BJ (cell line): ENCODE results near the gene KCNIP2. TPM values are rescaled to one million over a fixed set of nuclear protein-coding genes. Genes with fewer than 3 reads are reported as not detected.

ENCODE experiments used
- CTCF ChIA-PET: fragments of 350-600 bp; formaldehyde crosslinking; extraction: SDS; loops from one replicate; lab custom pipeline; 2021; ENCODE audit warnings: antibody characterized with exemption, inconsistent platforms; lab: Yijun Ruan, JAX
- POLR2A ChIA-PET: fragments of 300-600 bp; sonication (Branson Sonifier 250); formaldehyde crosslinking; extraction: SDS; loops from one replicate; lab custom pipeline; 2021; ENCODE audit warnings: antibody characterized with exemption; lab: Charles Lee
- DNase-seq: peaks from one replicate; pipeline ENCODE4 v3.0.0-alpha.2; 2011; ENCODE audit warnings: low read depth
- H3K27me3 ChIP-seq: 2 replicates; pipeline ENCODE4 v1.6.0; 2011; ENCODE audit warnings: low read length; ENCODE audit not compliant: control insufficient read depth, insufficient read depth
- H3K36me3 ChIP-seq: 2 replicates; pipeline ENCODE4 v1.5.1; 2011; ENCODE audit warnings: low read length; ENCODE audit not compliant: control insufficient read depth, insufficient read depth
- H3K4me3 ChIP-seq: 2 replicates; pipeline ENCODE4 v1.5.1; 2011; ENCODE audit warnings: low read depth, mild to moderate bottlenecking, control low read depth, low read length
- polyA plus RNA-seq: library from polyadenylated mRNA; depleted of rRNA; stranded (reverse); fragments of >200 nt; gene quantifications from 2 replicates; pipeline ENCODE4 v1.2.3, GENCODE V29; 2011; rRNA removed
- TF ChIP-seq, protein P1 (sequence below): IDR thresholded peaks from 2 replicates; pipeline ENCODE4 v1.5.1; 2011; ENCODE audit warnings: low read depth, mild to moderate bottlenecking, control low read depth, inconsistent platforms, low read length, moderate library complexity; ENCODE audit not compliant: insufficient read depth

KCNIP2 gene
- polyA plus RNA-seq, 1 experiment, result 0.38 TPM

DNA sequence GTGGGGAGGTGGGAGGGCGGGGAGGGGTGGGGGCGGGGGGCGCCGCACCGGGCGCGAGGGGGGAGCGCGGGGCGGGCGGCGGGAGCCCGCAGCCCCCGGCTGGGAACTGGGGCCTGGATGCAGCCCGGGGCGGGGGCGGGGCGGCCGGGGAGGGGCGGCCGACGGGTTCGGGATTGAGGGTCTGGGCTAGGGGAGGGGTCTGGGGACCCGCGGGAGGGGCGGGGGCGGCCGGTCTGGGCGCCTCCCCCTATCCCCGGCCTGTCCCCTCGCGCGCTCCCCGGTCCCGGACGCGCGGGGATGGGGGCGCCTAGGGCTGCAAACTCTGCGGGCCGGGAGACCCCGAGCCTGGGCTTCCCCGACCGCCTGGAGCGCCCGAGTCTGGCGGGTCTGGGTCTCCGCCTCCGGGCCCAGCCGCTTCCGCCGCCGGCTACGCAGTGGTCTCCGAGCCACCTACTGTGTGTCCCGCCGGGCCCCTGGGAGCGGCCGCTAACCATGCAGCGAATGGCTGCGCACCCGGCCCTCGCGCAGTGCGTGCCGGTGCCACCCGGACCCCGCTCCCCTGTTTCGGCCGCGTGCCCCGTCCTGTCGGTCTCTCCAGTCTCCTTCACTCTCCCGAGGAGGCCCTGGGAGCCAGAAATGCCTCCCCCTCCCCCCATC, 67.3 kb downstream of the KCNIP2 start:
- ChIA-PET POLR2A (no interaction called here), CTCF (interaction anchor here (0.6 kb wide), 4 partner anchors 12 to 1944 kb away, joined by 3 read pairs; no protein-coding TSS in a partner anchor)
- TF ChIP-seq, protein P1, sequence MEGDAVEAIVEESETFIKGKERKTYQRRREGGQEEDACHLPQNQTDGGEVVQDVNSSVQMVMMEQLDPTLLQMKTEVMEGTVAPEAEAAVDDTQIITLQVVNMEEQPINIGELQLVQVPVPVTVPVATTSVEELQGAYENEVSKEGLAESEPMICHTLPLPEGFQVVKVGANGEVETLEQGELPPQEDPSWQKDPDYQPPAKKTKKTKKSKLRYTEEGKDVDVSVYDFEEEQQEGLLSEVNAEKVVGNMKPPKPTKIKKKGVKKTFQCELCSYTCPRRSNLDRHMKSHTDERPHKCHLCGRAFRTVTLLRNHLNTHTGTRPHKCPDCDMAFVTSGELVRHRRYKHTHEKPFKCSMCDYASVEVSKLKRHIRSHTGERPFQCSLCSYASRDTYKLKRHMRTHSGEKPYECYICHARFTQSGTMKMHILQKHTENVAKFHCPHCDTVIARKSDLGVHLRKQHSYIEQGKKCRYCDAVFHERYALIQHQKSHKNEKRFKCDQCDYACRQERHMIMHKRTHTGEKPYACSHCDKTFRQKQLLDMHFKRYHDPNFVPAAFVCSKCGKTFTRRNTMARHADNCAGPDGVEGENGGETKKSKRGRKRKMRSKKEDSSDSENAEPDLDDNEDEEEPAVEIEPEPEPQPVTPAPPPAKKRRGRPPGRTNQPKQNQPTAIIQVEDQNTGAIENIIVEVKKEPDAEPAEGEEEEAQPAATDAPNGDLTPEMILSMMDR, result no peak
- DNase-seq, result no peak
- Histone ChIP-seq H3K27me3 (peaks cover 40% of the 10 kb centered on the region), H3K36me3 (no peaks in the 10 kb centered on the region), H3K4me3 (no peak overlapping the region)

Other genes with a start within 250 kb of the KCNIP2 start
- gene FBXW4, start 148.6 kb downstream of the KCNIP2 start, polyA plus RNA-seq, result 28.9 and 31.2 TPM in 2 replicates
- not detected in 2 replicates for gene FGF8, start 67.7 kb downstream of the KCNIP2 start, polyA plus RNA-seq
- gene NPM3, start 60.4 kb downstream of the KCNIP2 start, polyA plus RNA-seq, result 31.8 and 35.6 TPM in 2 replicates
- 25.6 and 52.3 TPM in 2 replicates for gene OGA, start 25.4 kb downstream of the KCNIP2 start, polyA plus RNA-seq
- gene ARMH3, start 212.4 kb upstream of the KCNIP2 start, polyA plus RNA-seq, result 17.9 and 18.5 TPM in 2 replicates
- gene HPS6, start 221.5 kb upstream of the KCNIP2 start, polyA plus RNA-seq, result 8.3 and 11.8 TPM in 2 replicates